CD4-positive, CD25-positive, alpha-beta regulatory T cell (primary cell): ENCODE measurements around the gene TAS1R1. TPM values are rescaled to one million over a fixed set of nuclear protein-coding genes. Genes with fewer than 3 reads are reported as not detected.
"Not testable (repeated sequence)": the region's sequence is repeated elsewhere in the genome, so short reads cannot be mapped to it uniquely, and the experiment has no call there.

Experiments used
- ATAC-seq, 2 donors: fragments of 150-1000 bp; cut with Tn5 transposase; one replicate each; pipeline ENCODE4 v1.10.0; 2021; ENCODE audit warnings: low read depth in 2 of 2, moderate number of reproducible peaks in 2 of 2, moderate library complexity in 1 of 2
- DNase-seq, 3 donors: peaks; one replicate each; pipeline versions ENCODE4 v3.0.0 to v3.0.0-alpha.2; 2012 to 2022; ENCODE audit warnings: mixed read lengths in 1 of 3
- H3K27ac ChIP-seq: one replicate; pipeline ENCODE4 v1.7.0; 2013; ENCODE audit warnings: mild to moderate bottlenecking, low read length; ENCODE audit not compliant: insufficient read depth, poor library complexity, severe bottlenecking
- H3K27me3 ChIP-seq: one replicate; pipeline ENCODE4 v1.7.0; 2013; ENCODE audit warnings: low read length; ENCODE audit not compliant: control insufficient read depth, insufficient read depth
- H3K36me3 ChIP-seq: one replicate; pipeline ENCODE4 v1.7.0; 2013; ENCODE audit warnings: mild to moderate bottlenecking, low read length, moderate library complexity; ENCODE audit not compliant: control insufficient read depth, insufficient read depth
- H3K4me1 ChIP-seq: 2 replicates; pipeline ENCODE4 v1.7.0; 2013; ENCODE audit warnings: mild to moderate bottlenecking, low read length; ENCODE audit not compliant: insufficient read depth, control insufficient read depth, poor library complexity, severe bottlenecking
- H3K4me3 ChIP-seq: one replicate; pipeline ENCODE4 v1.7.0; 2013; ENCODE audit warnings: low read depth, mild to moderate bottlenecking, low read length, moderate library complexity
- H3K9me3 ChIP-seq, 2 experiments: 1 replicate in 1 of 2; 2 replicates in 1 of 2; pipeline ENCODE4 v1.7.0; 2013; ENCODE audit warnings: low read length in 2 of 2, mild to moderate bottlenecking in 1 of 2, moderate library complexity in 1 of 2; ENCODE audit not compliant: control insufficient read depth in 2 of 2
- H3K27ac Mint-ChIP-seq, 3 donors: one replicate each; pipeline ENCODE4 v1.8.0; 2020 to 2022; ENCODE audit warnings: mild to moderate bottlenecking in 3 of 3, mixed read lengths in 3 of 3, moderate library complexity in 2 of 3
- H3K27me3 Mint-ChIP-seq: one replicate; pipeline ENCODE4 v1.8.0; 2022; ENCODE audit warnings: mild to moderate bottlenecking, mixed read lengths
- H3K36me3 Mint-ChIP-seq: one replicate; pipeline ENCODE4 v1.8.0; 2020; ENCODE audit warnings: mixed read lengths
- H3K4me1 Mint-ChIP-seq, 4 donors: one replicate each; pipeline ENCODE4 v1.8.0; 2020 to 2022; ENCODE audit warnings: mixed read lengths in 4 of 4, mild to moderate bottlenecking in 1 of 4
- H3K4me3 Mint-ChIP-seq, 4 donors: one replicate each; pipeline ENCODE4 v1.8.0; 2020 to 2022; ENCODE audit warnings: mild to moderate bottlenecking in 4 of 4, mixed read lengths in 4 of 4, moderate library complexity in 3 of 4
- H3K9me3 Mint-ChIP-seq, 7 donors: one replicate each; pipeline ENCODE4 v1.8.0; 2020 to 2022; ENCODE audit warnings: mixed read lengths in 7 of 7, mild to moderate bottlenecking in 3 of 7, moderate library complexity in 2 of 7
- polyA plus RNA-seq, 4 donors: library from polyadenylated mRNA; unstranded; fragments of 300-500 nt; fragmentation: Illumina TruSeq; gene quantifications; one replicate each; pipeline ENCODE4 v1.2.3, GENCODE V29; 2021
- total RNA-seq: library from RNA; stranded (reverse); gene quantifications from one replicate; pipeline ENCODE4 v1.2.3, GENCODE V29; 2022

The TAS1R1 gene
- total and polyA plus RNA-seq, 5 donors from 2014 or later = 0.09 TPM; not detected in 4

GRCh38 chr1:6545276-6546112 lies 9.6 kb upstream of the TAS1R1 start:
- H3K27me3 Mint-ChIP-seq = no peaks in the 10 kb centered on the region
- no peaks in the 10 kb centered on the region for H3K9me3 ChIP-seq
- no peaks in the 10 kb centered on the region for H3K27me3 ChIP-seq
- peaks cover 45% of the 10 kb centered on the region for H3K36me3 Mint-ChIP-seq
- peaks cover 34% of the 10 kb centered on the region for H3K4me1 ChIP-seq
- H3K27ac ChIP-seq = peak overlapping the region; percentile 68
- peak overlapping the region; percentile 91 to 100 (median 93) for H3K27ac Mint-ChIP-seq
- peak overlapping the region; percentile 73 for H3K4me3 ChIP-seq
- H3K36me3 ChIP-seq = peaks cover 64% of the 10 kb centered on the region
- no peaks in the 10 kb centered on the region for H3K9me3 Mint-ChIP-seq
- DNase-seq (peak in 2 of 3 donors; percentile 46 to 66), ATAC-seq (peak; percentile 83 to 93)
- H3K4me3 Mint-ChIP-seq = peak overlapping the region; percentile 34 to 80 (median 62)
- peaks cover 0 to 42% (median 30%) of the 10 kb centered on the region in 4 donors for H3K4me1 Mint-ChIP-seq

- no peaks in the 10 kb centered on the region for H3K9me3 ChIP-seq
- H3K4me1 Mint-ChIP-seq = peaks cover 0 to 45% (median 30%) of the 10 kb centered on the region in 4 donors
- peak overlapping the region; percentile 34 to 80 (median 62) for H3K4me3 Mint-ChIP-seq
- H3K9me3 Mint-ChIP-seq = no peaks in the 10 kb centered on the region
- DNase-seq (no peak), ATAC-seq (no peak)
- peak overlapping the region; percentile 68 for H3K27ac ChIP-seq
- peak overlapping the region; percentile 73 for H3K4me3 ChIP-seq
- H3K36me3 ChIP-seq = peaks cover 59% of the 10 kb centered on the region
- H3K36me3 Mint-ChIP-seq = peaks cover 45% of the 10 kb centered on the region
- peaks cover 38% of the 10 kb centered on the region for H3K4me1 ChIP-seq
- peak overlapping the region; percentile 91 to 100 (median 93) for H3K27ac Mint-ChIP-seq
- no peaks in the 10 kb centered on the region for H3K27me3 ChIP-seq
- H3K27me3 Mint-ChIP-seq = no peaks in the 10 kb centered on the region
Observed at GRCh38 chr1:6546326-6546725, 8.8 kb upstream of the TAS1R1 start.

- H3K4me1 ChIP-seq = peaks cover 38% of the 10 kb centered on the region
- Mint-ChIP-seq H3K27me3 (no peaks in the 10 kb centered on the region), H3K4me1 (peaks cover 0 to 51% (median 31%) of the 10 kb centered on the region in 4 donors), H3K4me3 (peak overlapping the region in 3 of 4 donors; percentile 34 to 72 (median 53)), H3K9me3 (no peaks in the 10 kb centered on the region), H3K36me3 (peaks cover 41% of the 10 kb centered on the region), H3K27ac (peak overlapping the region; percentile 91 to 100 (median 93))
- DNase-seq (no peak), ATAC-seq (no peak)
- H3K4me3 ChIP-seq = no peak overlapping the region
- peak overlapping the region; percentile 68 for H3K27ac ChIP-seq
- peaks cover 54% of the 10 kb centered on the region for H3K36me3 ChIP-seq
- no peaks in the 10 kb centered on the region for H3K27me3 ChIP-seq
- H3K9me3 ChIP-seq = no peaks in the 10 kb centered on the region
Observed at GRCh38 chr1:6547301-6547700, 7.8 kb upstream of the TAS1R1 start.

GRCh38 chr1:6554031-6554906 lies 838 bp upstream of the TAS1R1 start, which contains the start of gene NOL9:
Gene NOL9 (minus strand): TSS chr1:6554513. CDS start chr1:6554502, 11 bp downstream.
- Histone ChIP-seq H3K36me3 (peaks cover 13% of the 10 kb centered on the region), H3K27ac (peak within 1 kb of the TSS; percentile 67), H3K4me1 (peaks cover 21% of the 10 kb centered on the region), H3K27me3 (no peaks in the 10 kb centered on the region), H3K9me3 (no peaks in the 10 kb centered on the region), H3K4me3 (peak within 1 kb of the TSS; percentile 77)
- H3K36me3 Mint-ChIP-seq = peaks cover 9% of the 10 kb centered on the region
- peaks cover 5 to 33% (median 10%) of the 10 kb centered on the region in 4 donors for H3K4me1 Mint-ChIP-seq
- H3K27ac Mint-ChIP-seq = peak within 1 kb of the TSS; percentile 67 to 75 (median 74)
- ATAC-seq (peak; percentile 97 to 98), DNase-seq (peak; percentile 92 to 94 (median 94))
- peaks cover 11% of the 10 kb centered on the region for H3K27me3 Mint-ChIP-seq
- no peaks in the 10 kb centered on the region for H3K9me3 Mint-ChIP-seq
- H3K4me3 Mint-ChIP-seq = peak within 1 kb of the TSS; percentile 80 to 87 (median 82)

DNA sequence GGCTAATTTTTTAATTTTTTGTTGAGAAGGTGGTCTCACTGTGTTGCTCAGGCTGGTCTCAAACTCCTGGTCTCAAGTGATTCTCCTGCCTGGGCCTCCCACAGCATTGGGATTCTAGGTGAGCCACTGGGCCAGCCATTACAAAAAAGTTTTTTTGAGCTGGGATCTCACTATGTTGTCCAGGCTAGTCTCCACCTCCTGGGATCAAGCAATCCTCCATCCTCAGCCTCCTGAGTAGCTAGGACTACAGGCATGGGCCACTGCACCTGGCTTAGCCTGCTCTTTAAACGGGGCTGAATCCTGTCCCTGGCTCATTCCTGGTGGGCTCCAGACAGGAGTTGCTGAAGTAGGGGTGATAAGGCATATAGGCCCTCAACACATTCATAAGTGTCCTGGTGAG lies 2.5 kb downstream of the TAS1R1 start:
- Histone ChIP-seq H3K27ac (no peak overlapping the region), H3K4me1 (peaks cover 18% of the 10 kb centered on the region), H3K9me3 (no peaks in the 10 kb centered on the region), H3K27me3 (no peaks in the 10 kb centered on the region), H3K4me3 (no peak overlapping the region), H3K36me3 (no peaks in the 10 kb centered on the region)
- H3K27ac Mint-ChIP-seq = no peak overlapping the region
- H3K4me3 Mint-ChIP-seq = peak overlapping the region in 1 of 4 donors; percentile 90
- ATAC-seq (no peak), DNase-seq (no peak)
- no peaks in the 10 kb centered on the region for H3K9me3 Mint-ChIP-seq
- H3K27me3 Mint-ChIP-seq = peaks cover 17% of the 10 kb centered on the region
- no peaks in the 10 kb centered on the region for H3K36me3 Mint-ChIP-seq
- H3K4me1 Mint-ChIP-seq = peaks cover 2 to 21% (median 9%) of the 10 kb centered on the region in 4 donors

GRCh38 chr1:6559161-6559560 lies 4.1 kb downstream of the TAS1R1 start:
- ATAC-seq, H3K9me3 Mint-ChIP-seq, H3K27ac ChIP-seq, H3K9me3 ChIP-seq, H3K4me1 ChIP-seq, H3K4me3 ChIP-seq, DNase-seq, H3K27me3 ChIP-seq, H3K27ac Mint-ChIP-seq, H3K4me3 Mint-ChIP-seq, H3K36me3 Mint-ChIP-seq, H3K36me3 ChIP-seq: not testable (repeated sequence)
- peaks cover 2 to 15% (median 6%) of the 10 kb centered on the region in 4 donors for H3K4me1 Mint-ChIP-seq
- peaks cover 17% of the 10 kb centered on the region for H3K27me3 Mint-ChIP-seq

GRCh38 chr1:6560267-6560666 lies 5.2 kb downstream of the TAS1R1 start:
- Histone ChIP-seq H3K9me3 (no peaks in the 10 kb centered on the region), H3K4me1 (no peaks in the 10 kb centered on the region), H3K27me3 (no peaks in the 10 kb centered on the region), H3K27ac (no peak overlapping the region), H3K4me3 (no peak overlapping the region), H3K36me3 (no peaks in the 10 kb centered on the region)
- Mint-ChIP-seq H3K4me3 (peak overlapping the region in 1 of 4 donors; percentile 35), H3K27ac (no peak overlapping the region), H3K36me3 (no peaks in the 10 kb centered on the region), H3K9me3 (no peaks in the 10 kb centered on the region), H3K27me3 (peaks cover 10% of the 10 kb centered on the region), H3K4me1 (peaks cover 0 to 9% (median 0%) of the 10 kb centered on the region in 4 donors)
- DNase-seq (peak in 1 of 3 donors; percentile 59), ATAC-seq (no peak)
